Muscle of leg (tissue), 11 donors: ENCODE measurements around the gene BARHL1. TPM values are rescaled to one million over a fixed set of nuclear protein-coding genes. Genes with fewer than 3 reads are reported as not detected.

ENCODE experiments used
- DNase-seq: peaks from one replicate; pipeline ENCODE4 v3.0.0; 2013
- H3K27ac ChIP-seq: one replicate; pipeline ENCODE4 v1.5.1; 2013; ENCODE audit warnings: mild to moderate bottlenecking, low read length, control low read depth
- H3K27me3 ChIP-seq: one replicate; pipeline ENCODE4 v1.6.1; 2013; ENCODE audit warnings: low read length; ENCODE audit not compliant: control insufficient read depth, insufficient read depth
- H3K36me3 ChIP-seq: one replicate; pipeline ENCODE4 v1.6.1; 2013; ENCODE audit warnings: low read length; ENCODE audit not compliant: control insufficient read depth, insufficient read depth
- H3K4me1 ChIP-seq: one replicate; pipeline ENCODE4 v1.6.1; 2013; ENCODE audit warnings: low read length; ENCODE audit not compliant: control insufficient read depth, insufficient read depth
- H3K4me3 ChIP-seq: one replicate; pipeline ENCODE4 v1.5.1; 2013; ENCODE audit warnings: low read length, control low read depth
- H3K9me3 ChIP-seq: replicated peaks from 2 replicates; pipeline ENCODE4 v1.6.1; 2013; ENCODE audit warnings: low read depth, low read length; ENCODE audit not compliant: control insufficient read depth
- WGBS: methylation state at CpG from one replicate; pipeline ENCODE4 v1.1.5; 2013; ENCODE audit warnings: missing lambda C conversion rate; ENCODE audit not compliant: insufficient coverage; 5-methylcytosine and 5-hydroxymethylcytosine counted together
- polyA plus RNA-seq, 8 donors: library from polyadenylated mRNA; unstranded; fragments of 120-200 nt; gene quantifications; one replicate each; pipeline versions ENCODE4 v1.2.1 to v1.2.3, GENCODE V29; 2013; ENCODE audit warnings: inconsistent platforms in 1 of 8, low replicate concordance in 1 of 8; ENCODE audit not compliant: insufficient read length in 8 of 8, insufficient read depth in 1 of 8
- total RNA-seq: library from RNA; stranded (reverse); fragments of 120-200 nt; gene quantifications from one replicate; pipeline ENCODE4 v1.2.4, GENCODE V29; 2013

BARHL1 gene
- total and polyA plus RNA-seq, 9 donors: not detected

DNA sequence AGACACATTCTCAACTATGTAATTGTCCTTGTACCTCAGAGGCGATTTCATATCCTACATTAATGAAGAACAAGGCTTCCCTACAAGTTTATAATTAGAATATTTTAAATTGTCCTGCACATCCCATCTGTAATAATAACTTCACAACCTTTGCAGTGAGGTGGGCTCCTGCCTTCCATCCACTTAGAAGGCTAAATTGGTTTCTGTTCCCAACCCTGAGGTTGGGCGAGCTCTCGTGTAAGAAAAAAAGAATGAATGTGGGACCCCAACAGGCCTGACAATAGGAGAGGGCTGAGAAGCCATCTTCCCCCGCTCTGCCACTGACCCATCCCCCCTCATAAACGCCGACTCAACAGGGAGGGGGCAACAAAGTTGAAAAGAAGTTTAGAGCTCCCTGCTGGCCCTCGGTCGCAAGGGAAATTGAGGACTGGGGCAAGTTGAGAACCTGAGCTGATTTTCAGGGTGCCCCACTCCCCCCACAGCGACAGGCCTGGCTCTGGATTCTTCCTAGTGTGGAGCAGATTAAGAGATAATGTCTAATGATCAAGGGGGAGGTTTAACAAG lies 9.4 kb downstream of the BARHL1 start:
- H3K4me1 ChIP-seq: peaks cover 3% of the 10 kb centered on the region
- no peak for DNase-seq
- H3K27ac ChIP-seq: no peak overlapping the region
- peaks cover 16% of the 10 kb centered on the region for H3K36me3 ChIP-seq
- H3K4me3 ChIP-seq: no peak overlapping the region
- H3K9me3 ChIP-seq: no peaks in the 10 kb centered on the region
- H3K27me3 ChIP-seq: peaks cover 65% of the 10 kb centered on the region
- no CpG with 5 or more reads among the region's 9 CpGs for WGBS

- DNase-seq: no peak
- H3K36me3 ChIP-seq: peaks cover 23% of the 10 kb centered on the region
- peaks cover 59% of the 10 kb centered on the region for H3K27me3 ChIP-seq
- no peak overlapping the region for H3K4me3 ChIP-seq
- no peaks in the 10 kb centered on the region for H3K9me3 ChIP-seq
- H3K27ac ChIP-seq: no peak overlapping the region
- H3K4me1 ChIP-seq: peaks cover 3% of the 10 kb centered on the region
- WGBS: 34% methylated on average over 3 of the region's 8 CpGs
Observed at GRCh38 chr9:132592451-132592850, 10.0 kb downstream of the BARHL1 start.

- H3K4me3 ChIP-seq: no peak overlapping the region
- peaks cover 24% of the 10 kb centered on the region for H3K36me3 ChIP-seq
- no peak for DNase-seq
- no peaks in the 10 kb centered on the region for H3K9me3 ChIP-seq
- H3K4me1 ChIP-seq: peaks cover 3% of the 10 kb centered on the region
- peaks cover 39% of the 10 kb centered on the region for H3K27me3 ChIP-seq
- no peak overlapping the region for H3K27ac ChIP-seq
- WGBS: 90% methylated on average over 11 of the region's 13 CpGs
Observed at GRCh38 chr9:132594412-132594811, 12.0 kb downstream of the BARHL1 start.

GRCh38 chr9:132595319-132595718 lies 12.9 kb downstream of the BARHL1 start:
- Histone ChIP-seq H3K9me3 (no peaks in the 10 kb centered on the region), H3K4me3 (no peak overlapping the region), H3K27me3 (peaks cover 30% of the 10 kb centered on the region), H3K4me1 (no peaks in the 10 kb centered on the region), H3K27ac (no peak overlapping the region), H3K36me3 (peaks cover 32% of the 10 kb centered on the region)
- WGBS: 58% methylated on average over 3 of the region's 6 CpGs
- DNase-seq: no peak

DNA sequence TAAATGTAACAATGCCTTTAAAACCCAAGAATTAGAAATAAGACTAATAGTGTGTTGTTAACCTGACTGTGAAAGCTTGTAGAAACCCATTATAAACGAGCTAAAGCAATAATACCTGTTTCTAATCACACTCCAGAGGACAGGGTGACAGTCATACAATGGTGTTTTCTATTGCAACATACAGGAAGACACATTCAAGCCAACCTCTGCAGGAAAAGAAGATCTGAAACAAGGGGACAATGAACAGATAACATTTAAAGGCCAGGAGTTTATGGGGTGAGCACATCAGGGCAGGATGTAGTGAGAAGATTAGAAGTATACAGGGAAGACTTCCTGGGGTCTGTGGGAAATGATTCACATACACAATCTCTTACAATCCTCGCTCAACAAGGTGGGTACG lies 13.8 kb downstream of the BARHL1 start:
- no peak for DNase-seq
- no CpG with 5 or more reads among the region's 3 CpGs for WGBS
- Histone ChIP-seq H3K9me3 (no peaks in the 10 kb centered on the region), H3K27ac (no peak overlapping the region), H3K4me1 (no peaks in the 10 kb centered on the region), H3K4me3 (no peak overlapping the region), H3K36me3 (peaks cover 40% of the 10 kb centered on the region), H3K27me3 (peaks cover 22% of the 10 kb centered on the region)

- no peaks in the 10 kb centered on the region for H3K9me3 ChIP-seq
- H3K27me3 ChIP-seq: peaks cover 11% of the 10 kb centered on the region
- no peaks in the 10 kb centered on the region for H3K4me1 ChIP-seq
- H3K36me3 ChIP-seq: peaks cover 47% of the 10 kb centered on the region
- no peak overlapping the region for H3K4me3 ChIP-seq
- no peak overlapping the region for H3K27ac ChIP-seq
- no peak for DNase-seq
- 94% methylated on average over 14 of the region's 16 CpGs for WGBS
Observed at GRCh38 chr9:132597073-132597775, 14.8 kb downstream of the BARHL1 start.

GRCh38 chr9:132600326-132600984 lies 18.0 kb downstream of the BARHL1 start:
- no peak overlapping the region for H3K27ac ChIP-seq
- peaks cover 50% of the 10 kb centered on the region for H3K36me3 ChIP-seq
- H3K9me3 ChIP-seq: no peaks in the 10 kb centered on the region
- DNase-seq: no peak
- no peaks in the 10 kb centered on the region for H3K27me3 ChIP-seq
- WGBS: 95% methylated on average over 12 of the region's 12 CpGs
- H3K4me3 ChIP-seq: no peak overlapping the region
- no peaks in the 10 kb centered on the region for H3K4me1 ChIP-seq

DNA sequence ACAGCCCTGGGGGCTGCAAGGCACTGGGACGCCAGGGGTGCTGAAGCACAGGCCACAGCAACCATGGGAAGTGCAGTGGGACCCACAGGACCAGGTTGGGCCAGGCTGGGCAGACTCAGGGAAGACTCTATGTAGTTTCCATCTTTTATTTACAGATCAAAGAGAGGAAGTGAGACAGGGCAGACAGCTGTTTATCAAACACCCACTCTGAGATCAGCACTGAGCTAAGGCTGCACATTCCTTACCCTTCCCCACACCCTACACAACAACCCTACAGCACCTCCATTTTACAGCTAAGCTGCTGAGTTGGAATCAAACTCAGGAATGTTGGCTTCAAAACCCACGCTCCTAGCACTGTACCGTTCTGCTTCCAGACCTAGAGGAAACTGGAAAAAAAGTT lies 19.8 kb downstream of the BARHL1 start:
- no peaks in the 10 kb centered on the region for H3K9me3 ChIP-seq
- H3K27me3 ChIP-seq: no peaks in the 10 kb centered on the region
- H3K4me3 ChIP-seq: no peak overlapping the region
- H3K27ac ChIP-seq: no peak overlapping the region
- 71% methylated on average over 1 of the region's 3 CpGs for WGBS
- H3K36me3 ChIP-seq: peaks cover 55% of the 10 kb centered on the region
- H3K4me1 ChIP-seq: no peaks in the 10 kb centered on the region
- no peak for DNase-seq

DNA sequence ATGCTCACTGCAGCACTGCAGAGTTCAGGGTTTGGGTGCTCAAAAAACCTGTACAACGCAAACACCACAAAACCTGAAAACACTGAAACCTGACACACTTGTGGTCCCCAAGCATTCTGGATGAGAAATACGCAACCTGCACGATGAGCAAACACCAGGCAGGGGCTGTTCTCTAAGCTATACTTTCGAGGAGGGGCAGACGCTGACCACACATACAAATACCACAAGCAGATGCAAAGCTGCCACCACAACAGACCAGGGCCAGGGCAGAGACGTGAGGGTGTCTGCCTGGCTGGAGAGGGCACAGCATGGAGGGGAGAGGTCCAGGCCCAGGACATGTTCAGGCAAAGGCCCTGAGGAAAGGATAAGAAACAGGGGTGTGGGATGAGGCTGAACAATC lies 23.0 kb downstream of the BARHL1 start:
- H3K36me3 ChIP-seq: peaks cover 69% of the 10 kb centered on the region
- no peaks in the 10 kb centered on the region for H3K27me3 ChIP-seq
- WGBS: 92% methylated on average over 2 of the region's 6 CpGs
- H3K4me3 ChIP-seq: no peak overlapping the region
- no peaks in the 10 kb centered on the region for H3K4me1 ChIP-seq
- no peak for DNase-seq
- no peak overlapping the region for H3K27ac ChIP-seq
- H3K9me3 ChIP-seq: no peaks in the 10 kb centered on the region

GRCh38 chr9:132606066-132606465 lies 23.7 kb downstream of the BARHL1 start:
- H3K9me3 ChIP-seq: no peaks in the 10 kb centered on the region
- no peak overlapping the region for H3K27ac ChIP-seq
- no peak overlapping the region for H3K4me3 ChIP-seq
- no peaks in the 10 kb centered on the region for H3K4me1 ChIP-seq
- H3K36me3 ChIP-seq: peaks cover 69% of the 10 kb centered on the region
- WGBS: 89% methylated on average over 6 of the region's 6 CpGs
- no peaks in the 10 kb centered on the region for H3K27me3 ChIP-seq
- DNase-seq: no peak
